ENCODE results near the gene FXYD5.
A peak's percentile ranks its signal among the peaks of the same experiment; 100 is the strongest.
"Not testable (repeated sequence)": the region's sequence is repeated elsewhere in the genome, so short reads cannot be mapped to it uniquely, and the experiment has no call there.

Gene FXYD5

GRCh38 chr19:35120492-35120891 is 34.0 kb upstream of the FXYD5 start:
- no peak for DNase-seq

- no peak for DNase-seq
These were observed 33.6 kb upstream of the FXYD5 start for GRCh38 chr19:35120898-35121297.

DNA sequence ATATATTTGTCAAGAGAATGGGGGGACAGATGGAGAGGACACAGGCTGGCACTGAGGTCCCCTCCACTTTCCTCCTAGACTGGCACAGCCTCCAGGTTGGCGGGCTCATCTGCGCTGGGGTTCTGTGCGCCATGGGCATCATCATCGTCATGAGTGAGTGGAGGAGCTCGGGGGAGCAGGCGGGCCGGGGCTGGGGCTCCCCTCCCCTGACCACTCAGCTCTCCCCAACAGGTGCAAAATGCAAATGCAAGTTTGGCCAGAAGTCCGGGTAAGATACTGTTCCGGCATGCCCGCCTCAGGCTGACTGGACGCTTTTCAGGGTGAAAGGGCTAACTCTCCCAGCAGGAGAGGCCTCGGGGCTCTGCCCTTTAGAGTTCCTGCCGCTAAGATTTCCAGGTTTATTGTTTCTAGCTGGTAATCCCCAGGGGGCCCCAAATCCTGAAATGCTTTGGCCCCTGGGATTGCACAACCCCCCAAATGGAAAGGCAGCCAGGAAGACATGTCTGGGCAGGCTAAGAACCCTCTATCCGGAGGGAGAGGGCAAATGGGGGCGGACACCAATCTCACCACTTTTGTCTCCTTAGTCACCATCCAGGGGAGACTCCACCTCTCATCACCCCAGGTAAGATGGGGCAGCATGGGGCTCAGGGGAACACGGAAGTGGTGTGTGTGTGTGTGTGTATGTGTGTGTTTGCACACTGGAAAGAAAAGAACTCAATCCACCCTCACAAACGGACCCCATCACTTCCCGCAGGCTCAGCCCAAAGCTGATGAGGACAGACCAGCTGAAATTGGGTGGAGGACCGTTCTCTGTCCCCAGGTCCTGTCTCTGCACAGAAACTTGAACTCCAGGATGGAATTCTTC is 31.6 kb upstream of the FXYD5 start:
- DNase-seq: no peak

DNA sequence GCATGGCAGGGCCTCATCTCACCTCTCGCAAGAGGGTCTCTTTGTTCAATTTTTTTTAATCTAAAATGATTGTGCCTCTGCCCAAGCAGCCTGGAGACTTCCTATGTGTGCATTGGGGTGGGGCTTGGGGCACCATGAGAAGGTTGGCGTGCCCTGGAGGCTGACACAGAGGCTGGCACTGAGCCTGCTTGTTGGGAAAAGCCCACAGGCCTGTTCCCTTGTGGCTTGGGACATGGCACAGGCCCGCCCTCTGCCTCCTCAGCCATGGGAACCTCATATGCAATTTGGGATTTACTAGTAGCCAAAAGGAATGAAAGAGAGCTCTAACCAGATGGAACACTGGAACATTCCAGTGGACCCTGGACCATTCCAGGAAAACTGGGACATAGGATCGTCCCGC is 31.0 kb upstream of the FXYD5 start:
- DNase-seq: no peak

DNA sequence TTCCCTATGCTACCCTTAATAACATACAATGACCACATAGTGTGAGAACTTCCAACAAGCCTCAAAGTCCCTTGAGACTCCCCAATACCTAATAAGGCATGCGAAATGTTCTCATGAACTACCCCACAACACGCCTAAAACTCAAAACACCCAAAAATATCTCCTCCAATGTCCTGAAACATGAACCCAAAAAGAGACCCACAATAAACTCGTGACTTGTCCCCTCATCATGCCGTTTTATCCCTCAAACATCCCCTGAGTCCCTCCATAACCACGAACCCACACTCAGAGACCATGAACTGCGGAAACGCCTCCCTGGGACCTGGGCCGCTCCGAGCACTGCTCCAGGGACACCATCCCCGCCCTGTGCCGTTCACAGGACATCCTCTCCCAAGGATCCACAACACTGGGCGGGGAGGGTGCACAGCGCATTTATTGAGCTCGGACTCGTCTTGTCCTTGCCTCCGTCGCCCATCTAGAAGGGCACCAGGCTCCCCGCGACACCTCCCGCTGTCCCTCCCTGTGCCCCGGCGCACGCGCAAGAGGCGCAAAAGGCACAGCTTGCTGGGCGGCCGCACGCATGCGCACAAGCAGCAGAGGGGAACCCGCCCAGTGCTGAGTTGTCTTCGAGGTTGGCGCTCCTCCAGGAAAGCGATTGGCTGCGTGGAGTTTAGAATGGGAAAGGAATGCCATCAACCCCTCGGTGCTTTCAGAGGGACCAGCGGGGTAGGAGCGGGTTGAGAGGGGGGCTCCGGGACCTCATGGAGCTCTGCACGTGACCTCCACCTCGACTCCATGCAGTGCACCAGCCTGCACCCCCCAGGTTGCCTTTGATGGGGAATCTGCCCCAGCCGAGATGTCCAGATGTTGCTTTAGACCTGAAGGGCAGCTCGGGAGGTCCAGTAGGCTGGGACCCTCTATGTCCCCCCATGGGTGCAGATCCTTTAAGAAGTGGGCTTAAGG is 30.2 kb upstream of the FXYD5 start:
- DNase-seq: no peak

DNA sequence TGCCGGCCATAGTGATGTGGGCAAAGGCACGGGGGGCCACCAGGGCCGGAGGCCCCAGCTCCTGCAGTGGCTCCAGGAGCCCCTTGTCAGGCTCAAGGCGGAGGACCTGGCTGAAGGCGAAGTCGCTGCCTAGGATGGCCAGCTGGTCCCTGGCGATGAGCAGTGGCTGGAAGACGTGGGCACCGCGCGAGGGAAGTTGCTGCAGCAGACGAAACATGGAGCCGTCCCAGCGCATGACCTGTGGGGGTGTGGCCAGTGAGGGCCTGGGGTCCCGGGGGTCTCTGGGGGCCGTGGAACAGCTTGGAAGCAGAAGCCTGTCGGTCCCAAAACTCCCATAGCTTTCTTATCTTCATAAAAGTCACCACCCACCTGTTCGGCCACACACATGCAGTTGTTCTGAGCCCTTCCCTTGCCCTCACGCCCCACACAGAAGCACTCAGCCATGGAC is 29.2 kb upstream of the FXYD5 start:
- no peak for DNase-seq

GRCh38 chr19:35125749-35126623 is 28.5 kb upstream of the FXYD5 start:
- DNase-seq: no peak

GRCh38 chr19:35126624-35126959 is 27.9 kb upstream of the FXYD5 start:
- DNase-seq: no peak

- no peak for DNase-seq
These were observed 26.7 kb upstream of the FXYD5 start for GRCh38 chr19:35127871-35128270.

DNA sequence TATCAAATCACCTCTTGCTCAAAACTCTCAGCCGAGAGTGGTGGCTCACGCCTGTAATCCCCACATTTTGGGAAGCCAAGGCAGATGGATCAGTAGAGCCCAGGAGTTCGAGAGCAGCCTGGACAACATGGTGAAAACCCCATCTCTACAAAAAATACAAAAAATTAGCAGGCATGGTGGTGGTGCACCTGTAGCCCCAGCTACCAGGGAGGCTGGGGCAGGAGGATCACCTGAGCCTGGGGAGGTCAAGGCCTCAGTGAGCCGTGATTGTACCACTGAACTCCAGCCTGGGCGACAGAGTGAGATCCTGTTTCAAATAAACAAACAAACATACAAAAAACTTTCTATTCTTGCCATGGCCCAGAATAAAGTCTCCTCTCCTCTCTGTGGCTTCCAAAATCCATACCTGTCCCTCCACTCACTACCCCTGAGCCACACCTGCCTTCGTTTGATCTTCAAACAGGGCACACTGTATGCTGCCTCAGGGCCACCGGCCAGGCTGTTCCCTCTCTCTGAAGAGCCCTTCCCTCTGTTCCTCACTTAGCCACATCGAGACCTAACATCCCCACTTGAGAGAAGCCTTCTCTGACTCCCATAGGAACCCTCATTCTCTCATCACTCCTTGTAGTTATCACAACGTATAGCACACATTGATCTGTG is 26.0 kb upstream of the FXYD5 start:
- no peak for DNase-seq

- DNase-seq: not testable (repeated sequence)
These were observed 24.7 kb upstream of the FXYD5 start for GRCh38 chr19:35129724-35130274.

GRCh38 chr19:35130761-35131720 is 23.5 kb upstream of the FXYD5 start:
- no peak for DNase-seq

GRCh38 chr19:35132254-35132653 is 22.3 kb upstream of the FXYD5 start:
- DNase-seq: no peak

DNA sequence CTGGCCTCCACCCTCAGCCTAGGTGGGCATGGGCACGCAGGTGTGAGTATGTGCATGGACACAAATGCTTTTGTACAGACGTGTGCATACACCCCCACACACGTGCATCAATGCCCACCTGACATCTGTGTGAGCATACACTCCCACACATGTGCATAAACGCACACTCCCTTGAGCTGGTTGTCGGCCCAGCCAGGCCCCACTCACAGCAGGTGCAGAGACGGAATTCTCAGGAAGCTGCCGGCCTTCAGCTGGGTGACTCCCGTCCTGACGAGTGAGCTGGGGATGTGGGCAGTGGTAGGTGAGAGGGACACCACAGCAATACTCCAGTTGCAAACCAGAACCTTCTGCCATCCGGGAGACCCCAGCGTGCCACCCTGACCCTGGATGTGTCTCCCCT is 20.7 kb upstream of the FXYD5 start:
- no peak for DNase-seq

GRCh38 chr19:35134601-35135242 is 19.8 kb upstream of the FXYD5 start, which contains the start of gene LGI4:
LGI4 (minus strand) TSS chr19:35135059; CDS start chr19:35134680, 379 bp downstream.
- DNase-seq: no peak

GRCh38 chr19:35135389-35135909 is 19.1 kb upstream of the FXYD5 start:
- peak; percentile 44 for DNase-seq

DNA sequence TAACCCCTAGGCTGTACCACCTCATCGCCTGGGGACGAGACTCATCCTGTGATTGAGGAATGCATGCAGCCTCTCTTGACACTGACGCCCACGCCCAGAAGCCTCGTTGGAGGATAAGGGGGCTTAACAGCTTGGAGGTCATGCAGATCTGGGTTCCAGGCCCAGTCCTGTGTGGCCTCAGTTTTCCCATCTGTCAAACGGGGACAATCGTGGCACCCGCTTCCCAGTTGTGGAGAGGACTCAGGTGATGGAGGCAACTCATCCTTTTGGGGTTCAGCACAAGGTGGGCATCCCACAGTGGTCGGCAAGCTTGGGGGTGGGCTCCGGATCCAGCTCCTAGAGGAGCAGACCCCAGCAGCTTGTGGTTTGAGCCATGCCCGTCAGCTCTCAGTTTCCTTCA is 18.3 kb upstream of the FXYD5 start:
- no peak for DNase-seq

GRCh38 chr19:35136977-35137702 is 17.4 kb upstream of the FXYD5 start:
- DNase-seq: no peak

GRCh38 chr19:35138305-35138892 is 16.1 kb upstream of the FXYD5 start, which contains the start of gene FXYD1:
FXYD1 (plus strand) TSS chr19:35138824; CDS start chr19:35140080, 1,256 bp downstream.
- DNase-seq: no peak
